HEK293 (cell line): ENCODE measurements around the gene IGSF9.

Experiments
- BCL11A ChIP-seq: fragments of 450-650 bp; formaldehyde crosslinking; IDR thresholded peaks from 2 replicates; pipeline ENCODE4 v1.5.1; 2016; ENCODE audit warnings: low read depth, missing biosample characterization, missing genetic modification characterization
- GLIS2 ChIP-seq: fragments of 450-650 bp; formaldehyde crosslinking; IDR thresholded peaks from 2 replicates; pipeline ENCODE4 v1.5.1; 2016; ENCODE audit warnings: missing biosample characterization, missing genetic modification characterization
- KLF10 ChIP-seq: fragments of 450-650 bp; IDR thresholded peaks from 2 replicates; pipeline ENCODE4 v1.5.1; 2018; ENCODE audit warnings: missing biosample characterization, mild to moderate bottlenecking, missing genetic modification characterization
- TCF7L2 ChIP-seq: IDR thresholded peaks from 2 replicates; pipeline ENCODE4 v1.6.1; 2011; ENCODE audit warnings: low read depth, mild to moderate bottlenecking, inconsistent platforms, low read length, moderate library complexity, borderline replicate concordance
- TRIM28 ChIP-seq: IDR thresholded peaks from 2 replicates; pipeline ENCODE4 v1.6.1; 2011; ENCODE audit warnings: low read length, control low read depth, borderline replicate concordance
- ZBTB21 ChIP-seq: fragments of 450-650 bp; formaldehyde crosslinking; IDR thresholded peaks from 2 replicates; pipeline ENCODE4 v1.5.1; 2017; ENCODE audit warnings: missing biosample characterization, missing genetic modification characterization
- ZEB2 ChIP-seq: fragments of 450-650 bp; formaldehyde crosslinking; IDR thresholded peaks from 2 replicates; pipeline ENCODE4 v1.5.1; 2016; ENCODE audit warnings: missing biosample characterization, missing genetic modification characterization
- ZNF585B ChIP-seq: fragments of 450-650 bp; formaldehyde crosslinking; IDR thresholded peaks from 2 replicates; pipeline ENCODE4 v1.5.1; 2016; ENCODE audit warnings: missing biosample characterization, missing genetic modification characterization
- TF ChIP-seq, protein P1 (sequence below): fragments of 450-650 bp; formaldehyde crosslinking; IDR thresholded peaks from 2 replicates; pipeline ENCODE4 v1.5.1; 2016; ENCODE audit warnings: missing biosample characterization, missing genetic modification characterization

DNA sequence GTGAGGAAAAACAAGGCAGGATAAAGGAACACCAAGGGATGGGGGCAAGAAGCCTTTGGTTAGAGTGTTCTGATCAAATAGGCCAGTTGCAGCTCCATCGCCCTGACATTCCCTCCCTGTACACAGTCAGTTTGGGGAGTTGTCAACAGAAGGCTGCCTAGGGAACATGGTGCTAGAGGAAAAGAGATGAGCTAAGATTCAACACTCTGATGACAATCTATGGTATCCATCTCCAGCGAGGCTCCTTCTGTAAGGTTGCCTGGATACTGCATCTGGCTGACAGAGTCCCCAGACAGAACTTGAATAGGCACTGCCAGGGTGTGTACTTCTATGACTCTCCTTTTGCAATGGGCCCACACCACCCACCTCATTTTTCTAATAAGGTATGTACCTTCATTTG, 19.9 kb upstream of the IGSF9 start:
- TF ChIP-seq ZNF585B (tag by site-specific recombination) (no peak), GLIS2 (tag by site-specific recombination) (no peak), TCF7L2 (no peak), BCL11A (no peak), KLF10 (tag by site-specific recombination) (no peak), ZEB2 (no peak), ZBTB21 (tag by site-specific recombination) (no peak), TRIM28 (no peak)
- TF ChIP-seq, protein P1, sequence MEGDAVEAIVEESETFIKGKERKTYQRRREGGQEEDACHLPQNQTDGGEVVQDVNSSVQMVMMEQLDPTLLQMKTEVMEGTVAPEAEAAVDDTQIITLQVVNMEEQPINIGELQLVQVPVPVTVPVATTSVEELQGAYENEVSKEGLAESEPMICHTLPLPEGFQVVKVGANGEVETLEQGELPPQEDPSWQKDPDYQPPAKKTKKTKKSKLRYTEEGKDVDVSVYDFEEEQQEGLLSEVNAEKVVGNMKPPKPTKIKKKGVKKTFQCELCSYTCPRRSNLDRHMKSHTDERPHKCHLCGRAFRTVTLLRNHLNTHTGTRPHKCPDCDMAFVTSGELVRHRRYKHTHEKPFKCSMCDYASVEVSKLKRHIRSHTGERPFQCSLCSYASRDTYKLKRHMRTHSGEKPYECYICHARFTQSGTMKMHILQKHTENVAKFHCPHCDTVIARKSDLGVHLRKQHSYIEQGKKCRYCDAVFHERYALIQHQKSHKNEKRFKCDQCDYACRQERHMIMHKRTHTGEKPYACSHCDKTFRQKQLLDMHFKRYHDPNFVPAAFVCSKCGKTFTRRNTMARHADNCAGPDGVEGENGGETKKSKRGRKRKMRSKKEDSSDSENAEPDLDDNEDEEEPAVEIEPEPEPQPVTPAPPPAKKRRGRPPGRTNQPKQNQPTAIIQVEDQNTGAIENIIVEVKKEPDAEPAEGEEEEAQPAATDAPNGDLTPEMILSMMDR (tag by site-specific recombination): no peak
